ENCODE results near the gene SLC4A1AP. TPM values are rescaled to one million over a fixed set of nuclear protein-coding genes. Genes with fewer than 3 reads are reported as not detected.

The SLC4A1AP gene
- total RNA-seq, 1 experiment from 2014 or later = 20.8 TPM

DNA sequence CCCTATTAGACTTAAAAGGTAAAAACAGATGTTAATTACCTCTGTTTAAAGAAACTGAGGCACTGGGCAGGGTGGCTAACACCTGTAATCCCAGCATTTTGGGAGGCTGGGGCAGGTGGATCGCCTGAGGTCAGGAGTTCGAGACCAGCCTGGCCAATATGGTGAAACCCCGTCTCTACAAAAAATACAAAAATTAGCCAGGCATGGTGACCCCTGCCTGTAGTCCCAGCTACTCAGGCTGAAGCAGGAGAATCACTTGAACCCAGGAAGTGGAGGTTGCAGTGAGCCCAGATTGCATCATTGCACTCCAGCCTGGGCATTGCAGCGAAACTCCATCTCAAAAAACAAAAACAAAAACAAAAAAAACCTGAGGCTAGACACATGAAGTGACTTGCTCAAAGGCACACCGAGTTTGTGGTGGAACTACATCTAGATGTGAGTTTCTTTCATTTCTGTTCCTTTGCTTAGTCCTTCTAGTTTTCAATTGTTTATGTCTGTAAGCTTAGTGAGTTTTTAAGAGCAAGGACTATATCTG is 40.7 kb downstream of the SLC4A1AP start:
- no peaks in the 10 kb centered on the region for H3K9me3 Mint-ChIP-seq
- Histone ChIP-seq H3K79me1 (ENCODE audit: insufficient read depth, low read depth, low read length, poor library complexity, severe bottlenecking) (no peaks in the 10 kb centered on the region), H3K27ac (ENCODE audit: insufficient read length, low read depth, low read length) (no peak overlapping the region), H3K14ac (ENCODE audit: insufficient read depth, low read length) (no peak overlapping the region), H2BK12ac (ENCODE audit: insufficient read length, low read depth, low read length) (no peak overlapping the region), H3K23ac (ENCODE audit: insufficient read length, low read depth, low read length) (no peak overlapping the region), H3K23me2 (ENCODE audit: insufficient read length, low read depth, low read length, poor library complexity, severe bottlenecking) (no peaks in the 10 kb centered on the region), H3K9me3 (ENCODE audit: control insufficient read depth, low read depth, low read length) (no peaks in the 10 kb centered on the region), H4K8ac (replicated peaks; ENCODE audit: insufficient read length, low read depth, low read length) (no peak overlapping the region), H3K79me2 (ENCODE audit: insufficient read depth, low read length) (no peaks in the 10 kb centered on the region), H2AK5ac (ENCODE audit: insufficient read length, low read length) (no peak overlapping the region), H4K91ac (ENCODE audit: insufficient read length, low read depth, low read length) (no peak overlapping the region), H3K9ac (ENCODE audit: extremely low read depth, insufficient read length, low read length) (no peak overlapping the region), H2AFZ (ENCODE audit: low read length) (no peak overlapping the region), H3T11ph (ENCODE audit: low read length) (no peak overlapping the region), H4K20me1 (ENCODE audit: control insufficient read depth, insufficient read depth, insufficient read length) (no peaks in the 10 kb centered on the region), H4K5ac (ENCODE audit: insufficient read length, low read depth, low read length) (no peak overlapping the region), H3K4me2 (ENCODE audit: insufficient read depth, insufficient read length, low read length) (no peak overlapping the region), H2BK5ac (ENCODE audit: insufficient read length, low read length) (no peak overlapping the region), H3K27me3 (ENCODE audit: insufficient read depth, low read length) (no peaks in the 10 kb centered on the region), H3K4ac (ENCODE audit: low read depth, low read length) (no peak overlapping the region), H3K18ac (ENCODE audit: insufficient read length, low read depth, low read length) (no peak overlapping the region), H3K4me1 (ENCODE audit: insufficient read depth, low read length) (no peaks in the 10 kb centered on the region; the same call in 1 of the 2 replicates), H2BK15ac (ENCODE audit: low read depth, low read length) (no peak overlapping the region), H3K56ac (ENCODE audit: insufficient read length, low read depth, low read length) (no peak overlapping the region), H2BK20ac (ENCODE audit: low read depth, low read length, poor library complexity, severe bottlenecking) (no peak overlapping the region), H2BK120ac (ENCODE audit: low read depth, low read length, poor library complexity, severe bottlenecking) (no peak overlapping the region)
- H3K4me1 Mint-ChIP-seq = peaks cover 10 to 21% of the 10 kb centered on the region in 2 experiments
- no CpG with 5 or more reads among the region's 5 CpGs for WGBS (ENCODE audit: extremely low coverage, insufficient read length, low lambda C conversion rate)
- H3K36me3 Mint-ChIP-seq (ENCODE audit: insufficient read depth in 1 of 3, low read depth in 3 of 3) = no peaks in the 10 kb centered on the region; a peak in 1 of 7 replicates
- DNase-seq = no peak
- no peaks in the 10 kb centered on the region for H3K27me3 Mint-ChIP-seq (ENCODE audit: low read depth)
- H3K27ac Mint-ChIP-seq = no peak overlapping the region
- TF ChIP-seq, protein P1, sequence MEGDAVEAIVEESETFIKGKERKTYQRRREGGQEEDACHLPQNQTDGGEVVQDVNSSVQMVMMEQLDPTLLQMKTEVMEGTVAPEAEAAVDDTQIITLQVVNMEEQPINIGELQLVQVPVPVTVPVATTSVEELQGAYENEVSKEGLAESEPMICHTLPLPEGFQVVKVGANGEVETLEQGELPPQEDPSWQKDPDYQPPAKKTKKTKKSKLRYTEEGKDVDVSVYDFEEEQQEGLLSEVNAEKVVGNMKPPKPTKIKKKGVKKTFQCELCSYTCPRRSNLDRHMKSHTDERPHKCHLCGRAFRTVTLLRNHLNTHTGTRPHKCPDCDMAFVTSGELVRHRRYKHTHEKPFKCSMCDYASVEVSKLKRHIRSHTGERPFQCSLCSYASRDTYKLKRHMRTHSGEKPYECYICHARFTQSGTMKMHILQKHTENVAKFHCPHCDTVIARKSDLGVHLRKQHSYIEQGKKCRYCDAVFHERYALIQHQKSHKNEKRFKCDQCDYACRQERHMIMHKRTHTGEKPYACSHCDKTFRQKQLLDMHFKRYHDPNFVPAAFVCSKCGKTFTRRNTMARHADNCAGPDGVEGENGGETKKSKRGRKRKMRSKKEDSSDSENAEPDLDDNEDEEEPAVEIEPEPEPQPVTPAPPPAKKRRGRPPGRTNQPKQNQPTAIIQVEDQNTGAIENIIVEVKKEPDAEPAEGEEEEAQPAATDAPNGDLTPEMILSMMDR (conservative IDR thresholded peaks at IDR 0.05) = no peak
- no peak overlapping the region for H3K4me3 Mint-ChIP-seq

Data from H9 (cell line).